ENCODE measurements around the gene CERS3. TPM values are rescaled to one million over a fixed set of nuclear protein-coding genes. Genes with fewer than 3 reads are reported as not detected.

The CERS3 gene
- total RNA-seq, 1 donor from 2014 or later = not detected

DNA sequence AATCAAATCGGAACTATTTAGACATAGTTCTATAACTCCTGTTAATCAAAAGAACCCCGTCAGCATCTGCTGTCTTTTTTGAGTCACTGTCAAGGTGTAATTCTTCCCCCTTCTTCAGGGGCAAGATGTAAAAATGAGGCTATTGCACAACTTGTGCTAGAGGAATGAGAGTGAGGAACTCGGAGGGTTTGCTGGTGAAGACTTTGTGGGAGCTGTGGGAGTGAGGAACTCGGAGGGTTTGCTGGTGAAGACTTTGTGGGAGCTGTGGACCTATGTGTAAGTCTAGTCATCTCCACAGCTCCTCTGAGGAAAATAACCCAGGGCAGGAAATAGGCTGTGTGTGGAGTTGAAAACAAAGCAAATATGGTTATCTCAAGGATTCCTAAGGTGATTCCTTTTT, 2.5 kb upstream of the CERS3 start:
- no peak for DNase-seq (ENCODE audit: low read depth)

DNA sequence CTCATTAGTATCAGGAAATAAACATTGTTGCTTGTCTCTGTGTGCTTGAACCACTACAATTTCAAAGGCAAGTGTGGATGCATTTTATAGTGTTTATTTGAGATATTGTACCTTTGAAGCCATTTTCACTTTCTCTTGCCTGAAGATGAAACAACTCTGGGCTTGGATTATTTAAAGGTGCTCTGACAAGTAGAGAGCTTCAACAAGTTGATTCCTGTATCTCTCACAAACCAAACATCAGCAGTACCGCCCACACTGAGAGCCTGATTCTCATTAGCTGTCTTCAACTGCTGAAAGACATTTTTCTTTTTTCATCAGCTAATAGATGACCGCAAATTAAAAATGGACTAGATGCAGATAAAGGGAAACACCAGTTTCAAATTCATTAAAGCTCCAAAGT, 806 bp upstream of the CERS3 start:
- no peak for DNase-seq (ENCODE audit: low read depth)

- no peak for DNase-seq (ENCODE audit: low read depth)
These were observed 2.7 kb downstream of the CERS3 start for GRCh38 chr15:100526027-100526481.

GRCh38 chr15:100525436-100525835, 3.3 kb downstream of the CERS3 start:
- DNase-seq (ENCODE audit: low read depth) = no peak

- DNase-seq (ENCODE audit: low read depth) = no peak
These were observed 4.4 kb downstream of the CERS3 start for GRCh38 chr15:100524326-100524725.

- DNase-seq (ENCODE audit: low read depth) = no peak
These were observed 6.8 kb downstream of the CERS3 start for GRCh38 chr15:100521907-100522306.

DNA sequence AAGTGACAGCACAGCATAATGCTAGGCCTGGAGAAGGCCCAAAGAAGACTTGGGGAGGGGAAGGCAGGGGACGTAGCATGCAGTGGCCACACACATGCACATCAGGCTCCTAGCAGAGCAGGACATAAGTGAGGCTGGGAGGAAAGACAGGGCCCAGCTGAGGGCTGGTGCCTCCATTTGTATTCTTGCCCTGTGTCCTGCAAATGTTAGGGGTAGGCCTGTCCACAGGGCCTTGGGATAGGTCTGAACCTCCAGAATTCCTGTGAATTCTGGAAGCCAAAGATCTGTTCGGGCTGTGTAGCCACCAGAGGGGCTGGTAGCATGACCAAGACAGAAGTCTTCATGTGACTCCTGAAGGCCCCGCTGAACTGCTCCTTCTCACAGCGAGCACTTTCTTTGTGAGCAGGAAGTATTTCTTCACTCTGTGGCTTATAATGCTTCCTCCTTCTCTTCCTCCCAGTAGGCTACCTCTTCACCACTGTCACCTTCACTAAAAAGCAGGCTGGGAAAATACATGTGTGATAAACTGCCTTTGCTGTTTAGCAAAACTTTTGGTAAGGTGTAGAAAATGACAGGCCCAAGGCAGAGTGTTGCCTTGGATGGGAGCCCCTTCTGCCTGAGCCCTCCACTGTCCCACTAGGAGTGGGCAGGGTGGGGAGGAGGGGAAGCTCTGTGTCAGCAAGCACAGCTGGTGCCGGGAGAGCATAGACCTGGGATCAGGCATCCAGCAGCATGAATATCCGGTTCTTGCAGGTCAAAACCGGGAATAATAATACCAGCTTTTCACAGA, 8.4 kb downstream of the CERS3 start:
- no peak for DNase-seq (ENCODE audit: low read depth)

- DNase-seq (ENCODE audit: low read depth) = peak; percentile 12
These were observed 10.9 kb downstream of the CERS3 start for GRCh38 chr15:100517846-100518245.

DNA sequence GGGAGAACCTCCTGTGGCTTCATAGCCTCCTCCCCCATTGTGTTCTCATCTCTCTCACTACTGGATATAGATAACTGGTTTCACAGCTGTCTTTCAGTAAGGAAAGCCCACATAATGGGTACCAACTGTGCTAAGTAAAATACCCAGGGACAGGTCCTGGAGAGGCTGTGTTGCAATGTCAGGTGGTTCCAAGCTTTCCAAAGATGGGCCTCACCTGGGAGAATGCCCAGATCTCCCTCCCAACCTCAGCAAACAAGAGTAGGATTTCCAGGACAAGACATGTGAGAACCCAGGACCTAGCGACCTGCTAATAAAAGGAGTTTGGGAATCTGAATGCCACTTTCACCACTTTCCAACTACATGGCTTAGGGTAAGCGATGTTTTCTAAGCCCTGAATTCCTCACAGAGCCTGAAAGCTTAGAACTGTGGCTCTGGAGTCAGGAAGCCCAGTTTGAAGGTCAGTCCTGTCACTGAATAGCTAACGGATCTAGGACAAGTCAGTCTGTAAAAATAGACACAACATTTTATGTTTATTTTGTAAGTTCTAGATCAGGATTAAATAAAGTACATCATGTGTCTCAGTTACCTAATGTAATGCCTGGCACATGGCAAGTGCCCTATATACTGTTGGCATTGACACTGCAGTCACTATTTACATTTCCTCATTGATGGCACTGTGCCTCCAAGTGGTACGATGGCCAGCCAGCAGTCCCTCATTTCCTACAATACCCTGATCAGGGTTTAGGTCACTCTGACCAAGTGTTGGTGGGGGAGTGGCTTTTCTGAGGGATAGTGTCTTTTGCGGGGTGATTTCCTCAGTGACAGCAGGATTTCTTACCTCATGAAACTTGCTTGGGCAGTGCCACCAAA, 11.9 kb downstream of the CERS3 start:
- no peak for DNase-seq (ENCODE audit: low read depth)

DNA sequence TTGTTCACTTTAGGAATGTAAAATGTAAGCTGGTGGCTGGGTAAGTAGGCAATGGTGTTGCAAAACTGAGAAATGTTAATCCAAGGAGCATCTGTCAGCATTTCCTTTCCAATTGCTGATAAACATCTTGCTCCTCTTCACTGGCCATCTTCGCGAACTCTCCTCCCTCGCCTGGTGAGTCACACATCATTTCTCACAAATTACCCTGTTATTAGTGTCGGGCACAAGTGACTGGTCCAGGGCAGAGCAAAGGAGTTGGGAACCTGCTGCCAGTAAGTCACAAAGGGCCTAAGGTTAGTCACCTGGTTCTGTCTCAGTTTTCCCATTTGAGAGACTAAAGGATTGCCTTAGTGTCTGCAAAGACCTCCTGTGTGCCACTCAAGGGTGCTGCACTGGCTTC, 13.0 kb downstream of the CERS3 start:
- no peak for DNase-seq (ENCODE audit: low read depth)

DNA sequence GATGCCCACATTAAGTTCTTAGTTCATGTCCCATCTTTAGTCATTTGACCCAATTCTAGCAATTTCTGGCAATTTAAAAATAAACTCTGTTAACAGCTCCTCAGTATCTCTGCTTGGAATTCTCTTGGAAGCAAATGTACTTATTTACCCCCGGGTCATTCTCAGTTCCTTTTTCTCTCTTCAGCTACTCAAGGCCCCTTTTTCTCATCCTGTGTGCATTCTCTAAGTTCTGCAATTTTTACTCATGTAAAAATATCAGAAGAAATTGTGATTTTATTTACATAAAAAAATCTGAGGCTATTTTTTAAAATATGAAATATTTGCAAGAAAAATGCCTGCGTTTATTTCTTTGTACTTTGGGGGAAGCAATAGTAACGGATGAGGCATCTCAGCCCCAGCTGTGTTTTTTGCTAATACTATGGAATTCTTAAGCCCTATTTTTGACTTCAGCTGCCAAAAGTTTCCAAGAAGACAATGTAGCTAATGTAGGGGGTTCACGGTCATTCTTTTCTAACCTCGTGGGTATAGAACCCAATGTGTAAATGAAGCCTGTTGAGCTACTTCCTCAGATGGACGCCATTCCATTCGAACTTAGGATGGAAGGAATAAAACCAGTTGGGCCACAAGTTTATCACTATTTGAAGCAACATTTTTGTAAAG, 20.0 kb downstream of the CERS3 start:
- DNase-seq (ENCODE audit: low read depth) = no peak

GRCh38 chr15:100502651-100503050, 26.1 kb downstream of the CERS3 start:
- no peak for DNase-seq (ENCODE audit: low read depth)

- DNase-seq (ENCODE audit: low read depth) = no peak
These were observed 27.6 kb downstream of the CERS3 start for GRCh38 chr15:100501117-100501516.

DNA sequence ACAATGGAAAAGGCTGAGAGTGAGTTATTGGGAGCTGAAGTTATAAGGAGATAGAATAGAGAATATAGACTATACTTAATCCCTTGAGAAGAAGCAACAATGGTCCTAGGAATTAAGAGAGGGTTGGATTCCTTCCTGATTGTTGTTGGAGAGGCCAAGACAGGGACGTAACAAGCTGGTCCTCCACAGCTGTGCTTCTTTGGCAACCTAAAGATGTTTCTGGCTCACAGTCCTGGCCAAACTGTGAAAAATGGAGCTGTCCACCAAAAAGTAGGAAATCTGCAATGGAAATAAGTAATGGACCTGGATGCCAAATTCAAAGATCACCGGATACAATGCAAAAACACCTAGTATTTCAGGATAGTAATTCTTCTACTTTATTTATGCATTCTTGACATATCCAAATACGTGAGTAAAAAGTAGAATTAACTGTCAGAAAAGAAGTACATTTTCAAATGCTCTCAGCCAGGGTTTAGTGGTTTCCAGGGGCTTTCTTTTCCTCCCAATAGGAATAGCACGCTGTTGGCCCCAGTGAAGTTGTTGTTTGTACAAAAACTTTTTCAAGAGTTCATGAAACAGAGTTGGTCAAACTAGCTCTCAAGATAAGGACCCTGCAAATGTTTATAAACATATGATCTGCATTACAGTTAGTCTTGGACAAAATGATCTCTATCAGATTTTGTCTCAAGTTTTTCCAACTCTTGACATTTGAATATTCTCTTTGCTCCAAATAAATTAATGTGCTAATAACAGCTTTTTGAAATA, 28.3 kb downstream of the CERS3 start:
- no peak for DNase-seq (ENCODE audit: low read depth)

GRCh38 chr15:100495861-100496260, 32.9 kb downstream of the CERS3 start:
- DNase-seq (ENCODE audit: low read depth) = no peak

- no peak for DNase-seq (ENCODE audit: low read depth)
These were observed 35.5 kb downstream of the CERS3 start for GRCh38 chr15:100493213-100493612.

GRCh38 chr15:100484443-100484842, 44.3 kb downstream of the CERS3 start:
- no peak for DNase-seq (ENCODE audit: low read depth)

- DNase-seq (ENCODE audit: low read depth) = no peak
These were observed 45.4 kb downstream of the CERS3 start for GRCh38 chr15:100483370-100483769.

GRCh38 chr15:100476805-100477204, 51.9 kb downstream of the CERS3 start:
- no peak for DNase-seq (ENCODE audit: low read depth)

- no peak for DNase-seq (ENCODE audit: low read depth)
These were observed 56.0 kb downstream of the CERS3 start for GRCh38 chr15:100472736-100473135.

DNA sequence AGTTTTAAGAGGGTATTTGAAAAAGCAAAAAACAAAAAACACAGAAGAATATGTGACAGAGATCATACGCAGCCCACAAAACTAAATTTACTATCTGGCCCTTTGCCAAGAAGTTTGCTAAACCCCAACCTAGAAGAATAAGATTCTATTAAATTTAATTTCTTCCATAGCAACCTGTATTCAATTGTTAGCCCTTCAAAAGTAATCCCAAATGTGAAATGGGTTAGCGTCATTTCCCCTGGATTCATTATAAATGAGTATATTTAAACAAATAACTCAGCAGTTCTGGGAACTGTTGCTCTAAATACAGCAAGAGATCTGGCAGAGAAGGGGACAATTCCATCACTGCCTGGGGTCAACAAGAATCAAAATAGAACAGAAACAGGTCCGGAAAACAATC, 56.8 kb downstream of the CERS3 start:
- no peak for DNase-seq (ENCODE audit: low read depth)

All from myocyte (in vitro differentiated cells).